HepG2 (cell line): Measurements from ENCODE around the gene MBIP. TPM values are rescaled to one million over a fixed set of nuclear protein-coding genes. Genes with fewer than 3 reads are reported as not detected.

Experiments used
- ATAC-seq: fragments of 200-7000 bp; cut with Tn5 transposase; 3 replicates; pipeline ENCODE4 v1.9.1; 2020; ENCODE audit warnings: mild to moderate bottlenecking, moderate library complexity
- BruUV-seq: library from RNA; stranded (reverse); fragments of 400-500 nt; replicated peaks from 2 replicates; lab custom pipeline; 2021; lab: Mats Ljungman, UMichigan
- CTCF ChIA-PET: fragments of 300-600 bp; formaldehyde crosslinking; extraction: SDS; loops from one replicate; lab custom pipeline; 2021; ENCODE audit warnings: low total read pairs, inconsistent platforms, low intra/inter-chr PET ratio; lab: Yijun Ruan, JAX
- POLR2A ChIA-PET: fragments of 350-600 bp; sonication (Branson Sonifier 250); formaldehyde crosslinking; loops from one replicate; lab custom pipeline; 2020; ENCODE audit warnings: antibody characterized with exemption, inconsistent platforms; lab: Yijun Ruan, JAX
- DNase-seq: peaks from one replicate; pipeline ENCODE4 v3.0.0-alpha.2; 2015; ENCODE audit warnings: low spot score
- FAIRE-seq: peaks from 3 replicates; lab custom pipeline; 2011; peaks lifted over from hg19 to GRCh38; lab: Jason Lieb, UNC
- H2AFZ ChIP-seq: one replicate; pipeline ENCODE4 v1.6.1; 2011; ENCODE audit warnings: low read length, inconsistent platforms
- H3K27ac ChIP-seq: fragments of 300-600 bp; 3 replicates; pipeline ENCODE4 v1.8.0; 2011; ENCODE audit warnings: mixed run types, mild to moderate bottlenecking, mixed read lengths, low read length, inconsistent platforms; ENCODE audit not compliant: insufficient read depth; ENCODE audit errors: extremely low read length
- H3K27me3 ChIP-seq, 2 experiments: fragments of 200-600 bp in 1 of 2; 2 replicates in 1 of 2; 3 replicates in 1 of 2; pipeline versions ENCODE4 v1.6.0 to v1.8.0; 2011; ENCODE audit warnings: low read length in 2 of 2, mild to moderate bottlenecking in 2 of 2, moderate library complexity in 2 of 2, inconsistent platforms in 1 of 2; ENCODE audit not compliant: insufficient read depth in 2 of 2, control insufficient read depth in 1 of 2
- H3K36me3 ChIP-seq, 2 experiments: fragments of 200-600 bp in 1 of 2; replicated peaks in 1 of 2; 2 replicates in 1 of 2; 3 replicates in 1 of 2; pipeline versions ENCODE4 v1.5.1 to v1.8.0; 2011; ENCODE audit warnings: low read length in 2 of 2, inconsistent platforms in 1 of 2; ENCODE audit not compliant: insufficient read depth in 2 of 2, control insufficient read depth in 1 of 2
- H3K4me1 ChIP-seq: 2 replicates; pipeline ENCODE4 v1.5.1; 2012; ENCODE audit warnings: low read length, inconsistent platforms; ENCODE audit not compliant: insufficient read depth
- H3K4me2 ChIP-seq: 2 replicates; pipeline ENCODE4 v1.6.0; 2011; ENCODE audit warnings: low read depth, low read length, inconsistent platforms
- H3K4me3 ChIP-seq, 3 experiments: fragments of 200-600 bp in 1 of 3; sonication (generic), shearing (Covaris generic) in 1 of 3; replicated peaks in 1 of 3; 2 replicates each; pipeline ENCODE4 v1.5.1; 2011 to 2016; ENCODE audit warnings: low read length in 3 of 3, inconsistent platforms in 2 of 3, low read depth in 2 of 3, mild to moderate bottlenecking in 2 of 3, control low read depth in 1 of 3, mixed read lengths in 1 of 3; ENCODE audit not compliant: insufficient read depth in 1 of 3
- H3K79me2 ChIP-seq: one replicate; pipeline ENCODE4 v1.6.1; 2011; ENCODE audit warnings: low read length, inconsistent platforms; ENCODE audit not compliant: insufficient read depth
- H3K9ac ChIP-seq: 2 replicates; pipeline ENCODE4 v1.6.0; 2011; ENCODE audit warnings: mild to moderate bottlenecking, low read depth, low read length, inconsistent platforms; ENCODE audit not compliant: insufficient read depth
- H3K9me3 ChIP-seq: 2 replicates; pipeline ENCODE4 v1.5.1; 2012; ENCODE audit warnings: mild to moderate bottlenecking, low read length
- H4K20me1 ChIP-seq: 2 replicates; pipeline ENCODE4 v1.6.0; 2011; ENCODE audit warnings: inconsistent platforms, mild to moderate bottlenecking, low read length, moderate library complexity; ENCODE audit not compliant: insufficient read depth
- AGO1 ChIP-seq: fragments of 200-400 bp; formaldehyde crosslinking; IDR thresholded peaks from 2 replicates; pipeline ENCODE4 v1.6.1; 2017; ENCODE audit warnings: mild to moderate bottlenecking, low read depth, low read length, moderate library complexity; ENCODE audit not compliant: poor library complexity, severe bottlenecking
- BRCA1 ChIP-seq: sonication (generic); formaldehyde crosslinking; IDR thresholded peaks from 2 replicates; pipeline ENCODE4 v1.4.0; 2020; ENCODE audit warnings: missing genetic modification reagents
- BRD4 ChIP-seq: sonication (generic); formaldehyde crosslinking; IDR thresholded peaks from 2 replicates; pipeline ENCODE4 v1.4.0; 2020; ENCODE audit warnings: missing genetic modification reagents
- CTCF ChIP-seq: sonication (generic); formaldehyde crosslinking; IDR thresholded peaks from 2 replicates; pipeline ENCODE4 v1.5.0; 2020; ENCODE audit warnings: mild to moderate bottlenecking, missing genetic modification reagents, moderate library complexity
- IRX3 ChIP-seq: sonication (generic); formaldehyde crosslinking; IDR thresholded peaks from 2 replicates; pipeline ENCODE4 v1.8.1; 2023; ENCODE audit warnings: mild to moderate bottlenecking, low read depth, missing genetic modification reagents, borderline replicate concordance
- NFYC ChIP-seq: IDR thresholded peaks from 2 replicates; pipeline ENCODE4 v1.6.1; 2016; ENCODE audit warnings: missing genetic modification reagents, missing compliant biosample characterization
- STAG1 ChIP-seq: sonication (generic); formaldehyde crosslinking; IDR thresholded peaks from 2 replicates; pipeline ENCODE4 v1.4.0; 2020; ENCODE audit warnings: missing genetic modification reagents
- XRCC5 ChIP-seq: fragments of 200-400 bp; formaldehyde crosslinking; optimal IDR thresholded peaks from 2 replicates; pipeline ENCODE3; 2017; ENCODE audit warnings: mild to moderate bottlenecking, low read length
- YEATS4 ChIP-seq: sonication (generic); formaldehyde crosslinking; IDR thresholded peaks from 2 replicates; pipeline ENCODE4 v1.4.0; 2020; ENCODE audit warnings: missing genetic modification reagents, borderline replicate concordance
- ZNF318 ChIP-seq: sonication (generic); formaldehyde crosslinking; IDR thresholded peaks from 2 replicates; pipeline ENCODE4 v1.4.0; 2020; ENCODE audit warnings: mild to moderate bottlenecking, missing genetic modification reagents
- ZNF326 ChIP-seq: sonication (generic); formaldehyde crosslinking; IDR thresholded peaks from 2 replicates; pipeline ENCODE4 v1.4.0; 2020; ENCODE audit warnings: missing genetic modification reagents, borderline replicate concordance
- ZNF337 ChIP-seq: sonication (generic); formaldehyde crosslinking; IDR thresholded peaks from 2 replicates; pipeline ENCODE4 v1.5.1; 2020; ENCODE audit warnings: missing genetic modification reagents, low read depth, mild to moderate bottlenecking, borderline replicate concordance
- ZNF570 ChIP-seq: sonication (generic); formaldehyde crosslinking; IDR thresholded peaks from 2 replicates; pipeline ENCODE4 v1.4.0; 2020; ENCODE audit warnings: mild to moderate bottlenecking, missing genetic modification reagents, borderline replicate concordance
- ZNF724P ChIP-seq: sonication (generic); formaldehyde crosslinking; IDR thresholded peaks from 2 replicates; pipeline ENCODE4 v1.8.0; 2022; ENCODE audit warnings: missing genetic modification reagents, borderline replicate concordance
- ZNF777 ChIP-seq: sonication (generic); formaldehyde crosslinking; IDR thresholded peaks from 2 replicates; pipeline ENCODE4 v1.4.0; 2020; ENCODE audit warnings: missing genetic modification reagents
- WGBS: methylation state at CpG from one replicate; pipeline ENCODE4 v1.1.6; 2017; ENCODE audit warnings: low lambda C conversion rate; 5-methylcytosine and 5-hydroxymethylcytosine counted together
- in situ Hi-C: cut with HindIII; loops from 2 replicates; pipeline ENCODE4 v1.10.0; 2017; ENCODE audit warnings: low pct_unique_long_range_greater_than_20kb; ENCODE audit not compliant: extremely low pct_ligation_motif_present
- intact Hi-C: fragments of 100-400 bp; cut with micrococcal nuclease; formaldehyde crosslinking; loops from one replicate; pipeline ENCODE4 v1.10.0; 2022; ENCODE audit not compliant: unreplicated experiment
- polyA plus RNA-seq, 8 experiments: library from polyadenylated mRNA; depleted of rRNA in 3 of 8; stranded (reverse) in 7 of 8; unstranded in 1 of 8; fragments of >200 nt; fragmentation: Illumina TruSeq in 4 of 8; extraction: Trizol in 4 of 8; gene quantifications; 2 replicates each; pipeline versions ENCODE4 v1.2.1 to v1.2.3, GENCODE V29; 2011 to 2016; ENCODE audit warnings: low read depth in 4 of 8, missing spikeins in 1 of 8, mixed read lengths in 1 of 8; ENCODE audit not compliant: insufficient read depth in 1 of 8
- total RNA-seq, 5 experiments: library from RNA; depleted of rRNA; stranded (reverse); fragments of >200 nt; fragmentation: Illumina TruSeq; extraction: Trizol; gene quantifications; 2 replicates each; pipeline ENCODE4 v1.2.3, GENCODE V29; 2016; ENCODE audit warnings: low read depth in 1 of 5

The MBIP gene
- total and polyA plus RNA-seq, 2 of the 13 experiments (the other 11 are each of a cell fraction or from before 2014, with no cell fraction given): 48.1 to 48.6 TPM

- Histone ChIP-seq H3K79me2 (no peaks in the 10 kb centered on the region), H3K9me3 (no peaks in the 10 kb centered on the region), H4K20me1 (no peaks in the 10 kb centered on the region), H3K27ac (no peak overlapping the region), H3K36me3 (no peaks in the 10 kb centered on the region), H3K4me1 (no peaks in the 10 kb centered on the region), H3K9ac (no peak overlapping the region), H2AFZ (no peak overlapping the region), H3K27me3 (peaks cover 0 to 14% of the 10 kb centered on the region in 2 experiments; a peak in 2 of 5 replicates), H3K4me3 (no peak overlapping the region), H3K4me2 (peak overlapping the region; percentile 45)
- in situ Hi-C loops (no loop called here), intact Hi-C loops (loop anchor here (2.0 to 5.0 kb wide), 2 partner anchors 45 to 182 kb away; no protein-coding TSS in a partner anchor)
- DNase-seq: peak; percentile 56
- peak; percentile 74 for FAIRE-seq
- ChIA-PET POLR2A (no interaction called here), CTCF (interaction anchor here (1.0 kb wide), 1 partner anchor 183 kb away, joined by 3 read pairs; no protein-coding TSS in a partner anchor)
- peak; percentile 97 for ATAC-seq
- BruUV-seq: no TSS peak
- 7% methylated on average over 8 of the region's 8 CpGs for WGBS
- TF ChIP-seq ZNF724P (CRISPR knock-in tag): no peak
- no peak for TF ChIP-seq AGO1
- no peak for TF ChIP-seq ZNF326 (CRISPR knock-in tag)
- TF ChIP-seq BRCA1 (CRISPR knock-in tag): no peak
- peak; percentile 48 for TF ChIP-seq ZNF777 (CRISPR knock-in tag)
- TF ChIP-seq ZNF318 (CRISPR knock-in tag): no peak
- no peak for TF ChIP-seq BRD4 (CRISPR knock-in tag)
- TF ChIP-seq ZNF570 (CRISPR knock-in tag): no peak
- peak; percentile 43 for TF ChIP-seq CTCF (CRISPR knock-in tag)
- TF ChIP-seq IRX3 (CRISPR knock-in tag): no peak
- TF ChIP-seq STAG1 (CRISPR knock-in tag): peak; percentile 39; the same call in 1 of the 2 replicates
- no peak for TF ChIP-seq YEATS4
- no peak for TF ChIP-seq NFYC (CRISPR knock-in tag)
- TF ChIP-seq ZNF337: no peak
- TF ChIP-seq XRCC5: peak; percentile 41
Observed at GRCh38 chr14:36254020-36254624, 66.3 kb downstream of the MBIP start.
